Lower leg skin (tissue), 4 donors: ENCODE data around the gene MVD. TPM values are rescaled to one million over a fixed set of nuclear protein-coding genes. Genes with fewer than 3 reads are reported as not detected.

Source experiments
- DNase-seq, 2 donors: peaks; one replicate each; pipeline ENCODE4 v3.0.0-alpha.2; 2019; ENCODE audit warnings: low spot score in 2 of 2
- H3K4me3 ChIP-seq: fragments of 200-600 bp; sonication (generic); 2 replicates; pipeline ENCODE4 v1.5.1; 2017; ENCODE audit warnings: mild to moderate bottlenecking, low read depth; ENCODE audit not compliant: poor library complexity, severe bottlenecking
- POLR2A ChIP-seq, 2 donors: fragments of 450-650 bp; IDR thresholded peaks; one replicate each; pipeline ENCODE4 v1.6.1; 2016 to 2017; ENCODE audit warnings: antibody characterized with exemption in 2 of 2, mild to moderate bottlenecking in 1 of 2, moderate library complexity in 1 of 2
- WGBS, 2 donors: methylation state at CpG; one replicate each; pipeline ENCODE4 v1.1.5; 2018; 5-methylcytosine and 5-hydroxymethylcytosine counted together
- intact Hi-C: fragments of 100-400 bp; cut with DNase I; formaldehyde crosslinking; loops from one replicate; pipeline ENCODE4 v1.15.0; 2023; ENCODE audit warnings: low total_unique reads
- total RNA-seq, 4 donors: library from RNA; depleted of rRNA; stranded (reverse); fragments of >200 nt; gene quantifications; one replicate each; pipeline ENCODE4 v1.1.0, GENCODE V29; 2016
- TF ChIP-seq, protein P1 (sequence below), 3 donors: fragments of 450-650 bp; IDR thresholded peaks; one replicate each; pipeline ENCODE4 v1.5.1; 2016; ENCODE audit warnings: antibody characterized with exemption in 3 of 3, mild to moderate bottlenecking in 3 of 3, moderate library complexity in 2 of 3

The MVD gene
- total RNA-seq, 4 donors from 2014 or later = 40.2 to 93.5 (median 67.1) TPM

DNA sequence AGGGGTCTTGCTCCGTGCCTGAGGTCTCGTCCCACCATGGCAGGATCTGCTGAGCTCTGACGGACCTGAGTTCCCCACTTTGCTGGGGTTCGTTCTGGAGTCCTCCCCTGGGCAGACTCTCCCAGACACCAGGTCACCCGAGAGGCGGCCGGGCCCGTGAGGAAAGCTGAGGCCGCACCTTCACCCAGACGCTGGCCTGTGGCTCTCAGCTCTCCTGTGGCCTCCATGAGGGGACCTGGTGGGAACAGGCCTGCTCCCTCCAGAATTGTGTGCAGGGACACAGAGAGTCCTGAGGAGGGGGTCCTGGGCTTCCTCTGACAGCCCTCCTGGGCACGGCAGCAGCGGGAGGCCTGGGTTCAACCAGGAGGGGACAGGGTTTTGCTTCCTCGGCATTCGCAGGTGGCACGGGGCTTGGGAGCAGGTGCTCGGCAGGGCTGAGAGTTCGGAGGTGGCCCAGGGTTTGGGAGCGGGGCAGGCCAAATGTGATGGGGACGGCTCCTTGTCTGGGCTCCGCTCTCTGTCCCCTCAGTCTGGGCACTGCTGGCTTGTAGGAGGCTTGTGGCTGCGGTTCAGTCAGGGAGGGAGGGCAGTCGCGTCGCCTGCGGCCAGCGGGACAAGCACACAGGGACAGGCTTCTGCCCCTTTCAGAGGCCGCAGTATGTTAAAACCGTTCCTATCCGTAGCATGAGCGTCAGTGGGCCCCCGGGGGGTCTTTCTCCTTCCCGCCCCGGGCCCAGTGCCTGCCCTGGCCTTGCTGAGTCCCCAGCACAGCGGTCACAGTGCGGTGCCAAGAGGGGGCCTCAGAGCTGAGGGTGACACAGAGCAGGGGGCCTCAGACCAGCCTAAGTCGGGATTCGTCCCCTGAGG, 31.6 kb upstream of the MVD start:
- intact Hi-C loops = no loop called here
- TF ChIP-seq, protein P1, sequence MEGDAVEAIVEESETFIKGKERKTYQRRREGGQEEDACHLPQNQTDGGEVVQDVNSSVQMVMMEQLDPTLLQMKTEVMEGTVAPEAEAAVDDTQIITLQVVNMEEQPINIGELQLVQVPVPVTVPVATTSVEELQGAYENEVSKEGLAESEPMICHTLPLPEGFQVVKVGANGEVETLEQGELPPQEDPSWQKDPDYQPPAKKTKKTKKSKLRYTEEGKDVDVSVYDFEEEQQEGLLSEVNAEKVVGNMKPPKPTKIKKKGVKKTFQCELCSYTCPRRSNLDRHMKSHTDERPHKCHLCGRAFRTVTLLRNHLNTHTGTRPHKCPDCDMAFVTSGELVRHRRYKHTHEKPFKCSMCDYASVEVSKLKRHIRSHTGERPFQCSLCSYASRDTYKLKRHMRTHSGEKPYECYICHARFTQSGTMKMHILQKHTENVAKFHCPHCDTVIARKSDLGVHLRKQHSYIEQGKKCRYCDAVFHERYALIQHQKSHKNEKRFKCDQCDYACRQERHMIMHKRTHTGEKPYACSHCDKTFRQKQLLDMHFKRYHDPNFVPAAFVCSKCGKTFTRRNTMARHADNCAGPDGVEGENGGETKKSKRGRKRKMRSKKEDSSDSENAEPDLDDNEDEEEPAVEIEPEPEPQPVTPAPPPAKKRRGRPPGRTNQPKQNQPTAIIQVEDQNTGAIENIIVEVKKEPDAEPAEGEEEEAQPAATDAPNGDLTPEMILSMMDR (IDR thresholded peaks at IDR 0.05) = no peak
- TF ChIP-seq POLR2A (IDR thresholded peaks at IDR 0.05) = no peak
- H3K4me3 ChIP-seq = no peak overlapping the region
- 84 to 88% methylated on average over 34 to 35 of the region's 37 CpGs for WGBS, 2 donors
- DNase-seq = no peak

DNA sequence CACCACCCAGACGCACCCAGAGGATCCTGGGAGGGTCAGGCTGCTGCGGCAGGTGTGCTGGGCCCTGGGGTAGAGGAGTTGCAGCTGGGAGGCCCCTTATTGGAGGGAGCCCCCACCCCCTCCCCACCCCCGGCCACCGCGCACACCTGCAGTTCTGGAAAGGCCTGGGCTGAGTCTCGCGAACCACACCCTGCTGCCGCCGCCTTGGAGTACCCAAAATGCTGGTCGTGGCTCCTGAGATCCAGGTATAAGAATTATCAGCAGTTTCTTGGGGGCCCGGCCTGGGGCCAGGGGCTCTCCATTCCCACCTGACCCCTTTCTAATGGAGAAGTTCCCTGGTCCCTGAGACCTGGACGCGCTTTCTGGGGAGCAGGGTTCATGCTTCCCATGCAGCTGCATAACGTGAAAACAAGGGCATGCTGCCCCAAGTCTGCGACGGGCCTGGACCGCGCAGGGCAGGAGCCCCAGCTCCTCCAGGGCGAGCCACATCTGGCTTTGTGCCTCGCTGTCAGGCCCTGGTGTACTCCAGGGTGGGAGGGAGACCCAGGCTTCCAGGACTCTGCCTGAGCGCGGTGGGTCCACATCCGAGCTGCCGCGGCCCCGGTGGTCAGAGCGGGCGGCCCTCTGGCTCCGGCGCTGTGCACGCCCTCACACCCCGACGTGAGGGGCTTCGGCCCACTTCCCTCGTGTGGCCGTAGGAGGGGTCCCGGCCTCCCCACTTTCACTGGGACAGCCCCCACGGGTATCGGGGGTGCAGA, 30.7 kb upstream of the MVD start:
- 60 to 80% methylated on average over 6 to 35 of the region's 39 CpGs for WGBS, 2 donors
- H3K4me3 ChIP-seq = no peak overlapping the region
- no peak for DNase-seq
- intact Hi-C loops = no loop called here
- TF ChIP-seq, protein P1 (IDR thresholded peaks at IDR 0.05) = no peak
- TF ChIP-seq POLR2A (IDR thresholded peaks at IDR 0.05) = no peak

DNA sequence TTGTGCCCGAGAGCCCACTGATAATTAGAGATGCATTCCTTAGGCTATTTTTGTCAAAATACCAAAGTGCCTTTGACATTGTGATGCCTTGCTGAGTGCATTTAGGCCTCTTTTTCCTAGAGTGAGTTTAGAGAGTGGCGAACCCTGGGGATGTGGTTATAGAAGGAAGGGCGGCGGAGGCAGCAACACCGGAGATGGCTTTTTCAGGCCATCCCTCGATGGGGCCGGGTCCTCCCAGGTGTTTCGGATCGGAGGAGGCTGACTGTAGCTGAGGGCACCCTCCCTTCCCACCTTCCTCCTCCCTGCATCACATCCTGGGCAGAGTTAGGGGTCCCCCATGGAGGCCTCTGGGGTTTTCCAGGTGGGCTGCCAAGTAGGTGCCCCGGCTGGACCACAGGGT, 30.0 kb upstream of the MVD start:
- WGBS, 2 donors = 74 to 81% methylated on average over 10 of the region's 10 CpGs
- DNase-seq = no peak

DNA sequence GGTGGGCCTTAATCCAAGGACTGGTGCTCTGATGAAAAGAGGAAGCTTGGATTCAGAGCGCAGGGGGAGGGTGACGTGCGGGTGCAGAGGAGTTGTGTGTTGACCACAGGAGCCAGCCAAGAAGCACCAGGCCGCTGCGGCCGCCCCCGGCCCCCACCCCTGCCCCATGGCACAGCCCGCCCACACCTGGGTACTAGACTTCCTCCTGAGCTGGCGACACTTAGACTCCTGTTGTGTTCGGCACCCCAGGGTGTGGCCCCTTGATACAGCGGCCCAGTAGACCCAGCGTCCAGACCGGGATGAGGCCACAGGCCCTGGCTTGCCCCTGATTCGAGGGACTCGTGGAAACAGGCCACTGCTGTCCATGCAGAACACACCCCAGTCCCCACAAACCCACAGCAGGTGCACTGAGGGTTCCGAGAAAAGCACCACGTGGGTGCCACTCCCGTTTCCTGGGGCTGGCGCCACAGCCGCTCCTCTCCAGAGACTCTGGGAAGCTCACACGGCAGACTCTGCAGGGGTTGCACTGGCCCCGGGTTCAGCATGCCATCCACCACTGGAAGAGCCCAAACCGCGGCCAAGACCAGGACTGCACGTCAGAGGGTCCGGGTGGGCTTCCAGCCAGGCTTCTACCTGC, 29.2 kb upstream of the MVD start:
- 46 to 64% methylated on average over 9 to 19 of the region's 26 CpGs for WGBS, 2 donors

More for the DNA sequence above, 30.0 kb upstream of the MVD start:
- H3K4me3 ChIP-seq = no peak overlapping the region
- intact Hi-C loops = no loop called here
- TF ChIP-seq POLR2A (IDR thresholded peaks at IDR 0.05) = no peak
- TF ChIP-seq, protein P1 (IDR thresholded peaks at IDR 0.05) = no peak

DNA sequence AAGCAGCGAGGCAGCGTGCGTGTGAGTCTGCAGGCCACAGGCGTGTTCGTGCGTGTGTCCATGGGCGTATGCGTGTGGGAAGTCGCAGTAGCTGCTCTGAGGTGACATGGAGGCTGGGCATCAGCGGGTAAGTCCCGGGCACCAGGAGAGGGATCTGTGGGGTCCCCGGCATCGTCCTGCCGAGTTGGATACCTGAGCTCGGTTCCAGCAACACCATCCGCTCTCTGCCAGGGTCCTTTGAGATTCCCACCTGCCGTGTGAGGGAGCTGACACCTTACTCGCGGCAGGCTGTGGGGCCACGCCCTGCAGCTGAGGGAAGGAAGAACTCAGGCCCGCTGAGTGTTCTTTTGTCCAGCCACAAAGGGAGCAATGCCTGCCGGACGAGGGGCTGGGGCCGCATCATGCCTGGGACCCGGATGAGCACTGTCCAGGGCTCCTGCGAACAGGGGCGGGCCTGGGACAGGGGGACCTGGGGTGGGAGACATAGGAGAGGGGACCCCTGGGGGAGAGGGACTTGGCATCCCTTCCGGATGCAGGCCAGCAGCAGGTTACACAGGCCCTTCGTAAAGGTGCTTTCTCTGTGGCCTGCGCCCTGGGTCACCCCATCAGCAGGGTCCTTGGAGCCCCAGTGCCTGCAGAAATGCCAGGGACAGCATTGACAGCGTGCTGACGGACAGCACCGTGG, 28.4 kb upstream of the MVD start:
- 51 to 75% methylated on average over 29 to 33 of the region's 33 CpGs for WGBS, 2 donors
- intact Hi-C loops = no loop called here

More for the DNA sequence above, 29.2 kb upstream of the MVD start:
- intact Hi-C loops = no loop called here
- no peak for DNase-seq
- no peak overlapping the region for H3K4me3 ChIP-seq
- TF ChIP-seq POLR2A (IDR thresholded peaks at IDR 0.05) = no peak
- TF ChIP-seq, protein P1 (IDR thresholded peaks at IDR 0.05) = no peak

More for the DNA sequence above, 28.4 kb upstream of the MVD start:
- no peak overlapping the region for H3K4me3 ChIP-seq
- TF ChIP-seq, protein P1 (IDR thresholded peaks at IDR 0.05) = no peak
- TF ChIP-seq POLR2A (IDR thresholded peaks at IDR 0.05) = no peak
- no peak for DNase-seq
